HG02759 (cell line): ENCODE results near the gene PICALM.

ENCODE experiments used
- ATAC-seq: cut with Tn5 transposase; IDR thresholded peaks from one replicate; pipeline ENCODE4 v1.9.1; 2021; ENCODE audit warnings: mild to moderate bottlenecking, moderate library complexity; ENCODE audit not compliant: unreplicated experiment

The PICALM gene

GRCh38 chr11:86052693-86053641 is 15.9 kb downstream of the PICALM start:
- no peak for ATAC-seq

GRCh38 chr11:86050196-86050709 is 18.6 kb downstream of the PICALM start:
- ATAC-seq = no peak

GRCh38 chr11:86047275-86047991 is 21.5 kb downstream of the PICALM start:
- ATAC-seq = peak; percentile 48

- ATAC-seq = no peak
These were observed 22.8 kb downstream of the PICALM start for GRCh38 chr11:86046116-86046515.

- ATAC-seq = no peak
These were observed 24.9 kb downstream of the PICALM start for GRCh38 chr11:86043765-86044503.

- ATAC-seq = peak; percentile 67
These were observed 26.9 kb downstream of the PICALM start for GRCh38 chr11:86041975-86042378.

GRCh38 chr11:86040919-86041850 is 27.7 kb downstream of the PICALM start:
- no peak for ATAC-seq

GRCh38 chr11:86039094-86039493 is 29.8 kb downstream of the PICALM start:
- no peak for ATAC-seq

- ATAC-seq = no peak
These were observed 31.1 kb downstream of the PICALM start for GRCh38 chr11:86037743-86038142.

- no peak for ATAC-seq
These were observed 33.0 kb downstream of the PICALM start for GRCh38 chr11:86035920-86036319.

GRCh38 chr11:86035164-86035563 is 33.7 kb downstream of the PICALM start:
- ATAC-seq = no peak

GRCh38 chr11:86034710-86035109 is 34.2 kb downstream of the PICALM start:
- no peak for ATAC-seq

GRCh38 chr11:86021377-86021776 is 47.5 kb downstream of the PICALM start:
- ATAC-seq = peak; percentile 70

GRCh38 chr11:86018249-86018648 is 50.6 kb downstream of the PICALM start:
- ATAC-seq = no peak

- ATAC-seq = no peak
These were observed 52.4 kb downstream of the PICALM start for GRCh38 chr11:86016451-86016850.

GRCh38 chr11:86015699-86016098 is 53.2 kb downstream of the PICALM start:
- no peak for ATAC-seq

GRCh38 chr11:86014221-86014620 is 54.7 kb downstream of the PICALM start:
- no peak for ATAC-seq

GRCh38 chr11:86013713-86014112 is 55.2 kb downstream of the PICALM start:
- no peak for ATAC-seq

- no peak for ATAC-seq
These were observed 57.7 kb downstream of the PICALM start for GRCh38 chr11:86011175-86011574.

- no peak for ATAC-seq
These were observed 65.2 kb downstream of the PICALM start for GRCh38 chr11:86003654-86004053.
